Spinal cord (tissue), 10 donors: ENCODE measurements around the gene SRD5A3. TPM values are rescaled to one million over a fixed set of nuclear protein-coding genes. Genes with fewer than 3 reads are reported as not detected.

Experiments
- DNase-seq, 6 donors: peaks; one replicate each; pipeline versions ENCODE4 v3.0.0 to v3.0.0-alpha.2; 2013 to 2015; ENCODE audit warnings: low spot score in 6 of 6, low read depth in 4 of 6
- H3K27ac ChIP-seq: one replicate; pipeline ENCODE4 v1.5.1; 2013; ENCODE audit warnings: low read depth, low read length, control low read depth
- H3K27me3 ChIP-seq: one replicate; pipeline ENCODE4 v1.6.1; 2013; ENCODE audit warnings: low read length; ENCODE audit not compliant: control insufficient read depth, insufficient read depth
- H3K36me3 ChIP-seq: one replicate; pipeline ENCODE4 v1.6.1; 2013; ENCODE audit warnings: low read length; ENCODE audit not compliant: control insufficient read depth, insufficient read depth
- H3K4me1 ChIP-seq: one replicate; pipeline ENCODE4 v1.6.1; 2013; ENCODE audit warnings: low read length; ENCODE audit not compliant: control insufficient read depth, insufficient read depth
- H3K4me3 ChIP-seq: one replicate; pipeline ENCODE4 v1.5.1; 2013; ENCODE audit warnings: low read depth, low read length, control low read depth
- H3K9me3 ChIP-seq: one replicate; pipeline ENCODE4 v1.6.1; 2013; ENCODE audit warnings: low read length; ENCODE audit not compliant: control insufficient read depth, insufficient read depth
- WGBS: methylation state at CpG from one replicate; pipeline ENCODE4 v1.1.5; 2013; ENCODE audit warnings: missing lambda C conversion rate; ENCODE audit not compliant: insufficient coverage; 5-methylcytosine and 5-hydroxymethylcytosine counted together
- polyA plus RNA-seq, 2 donors: library from polyadenylated mRNA; unstranded; fragments of 120-200 nt; gene quantifications; one replicate each; pipeline ENCODE4 v1.2.1, GENCODE V29; 2013; ENCODE audit not compliant: insufficient read length in 2 of 2
- small RNA-seq: library from RNA; depleted of rRNA; stranded (forward); fragments of <200 nt; gene quantifications from one replicate; pipeline ENCODE3, GENCODE V24; 2014; ENCODE audit warnings: low replicate concordance
- total RNA-seq, 2 donors: library from RNA; depleted of rRNA in 1 of 2; stranded (reverse); fragments of 120-200 nt in 1 of 2; fragments of >200 nt in 1 of 2; gene quantifications; one replicate each; pipeline versions ENCODE4 v1.2.3 to v1.2.4, GENCODE V29; 2013 to 2014
- donor health status: healthy.

Gene SRD5A3
- total and polyA plus RNA-seq, 4 donors: 10.4 to 18.6 (median 17.5) TPM

GRCh38 chr4:55410431-55410830 lies 64.4 kb downstream of the SRD5A3 start:
- H3K36me3 ChIP-seq: peaks cover 7% of the 10 kb centered on the region
- H3K4me3 ChIP-seq: no peak overlapping the region
- no peak for DNase-seq
- no peak overlapping the region for H3K27ac ChIP-seq
- no peaks in the 10 kb centered on the region for H3K4me1 ChIP-seq
- WGBS: 100% methylated on average over 2 of the region's 8 CpGs
- H3K9me3 ChIP-seq: no peaks in the 10 kb centered on the region
- H3K27me3 ChIP-seq: no peaks in the 10 kb centered on the region

GRCh38 chr4:55411621-55412020 lies 65.6 kb downstream of the SRD5A3 start:
- no peak for DNase-seq
- no peaks in the 10 kb centered on the region for H3K27me3 ChIP-seq
- 83% methylated on average over 3 of the region's 6 CpGs for WGBS
- H3K9me3 ChIP-seq: no peaks in the 10 kb centered on the region
- H3K36me3 ChIP-seq: peaks cover 4% of the 10 kb centered on the region
- H3K27ac ChIP-seq: no peak overlapping the region
- H3K4me1 ChIP-seq: no peaks in the 10 kb centered on the region
- H3K4me3 ChIP-seq: no peak overlapping the region

GRCh38 chr4:55416176-55416575 lies 70.1 kb downstream of the SRD5A3 start:
- no peaks in the 10 kb centered on the region for H3K27me3 ChIP-seq
- no peak overlapping the region for H3K27ac ChIP-seq
- no peaks in the 10 kb centered on the region for H3K9me3 ChIP-seq
- DNase-seq: no peak
- WGBS: 83% methylated on average over 1 of the region's 3 CpGs
- no peaks in the 10 kb centered on the region for H3K4me1 ChIP-seq
- no peak overlapping the region for H3K4me3 ChIP-seq
- peaks cover 7% of the 10 kb centered on the region for H3K36me3 ChIP-seq

Small RNA genes lying within 50 kb of the gene (small RNA-seq; reads per million reads assigned to genes)
- gene RF00019: not detected

Other genes with a start within 250 kb of the SRD5A3 start
- 100 to 1,000 TPM in 1 of 2 donors, 10 to 100 TPM in 1; 79.9 to 217 TPM for gene KDR, start 220.6 kb upstream of the SRD5A3 start, total RNA-seq
- gene KDR, start 220.6 kb upstream of the SRD5A3 start, polyA plus RNA-seq: 10 to 100 TPM; 29.1 to 34.9 TPM
- 10 to 100 TPM; 73.4 to 86.1 TPM for gene TMEM165, start 49.7 kb downstream of the SRD5A3 start, total RNA-seq
- 10 to 100 TPM; 63.7 to 76.4 TPM for gene TMEM165, start 49.7 kb downstream of the SRD5A3 start, polyA plus RNA-seq
- 10 to 100 TPM; 26.1 to 37.8 TPM for gene CLOCK, start 200.7 kb downstream of the SRD5A3 start, total RNA-seq
- gene CLOCK, start 200.7 kb downstream of the SRD5A3 start, polyA plus RNA-seq: 10 to 100 TPM; 12.5 to 18.4 TPM
- not detected for gene PDCL2, start 246.0 kb downstream of the SRD5A3 start, total RNA-seq
- gene PDCL2, start 246.0 kb downstream of the SRD5A3 start, polyA plus RNA-seq: not detected